ENCODE measurements around the gene PLCB4.

Gene PLCB4

GRCh38 chr20:9442858-9443257 is 374.0 kb downstream of the PLCB4 start:
- DNase-seq (ENCODE audit: low spot score) = no peak
- H3K4me3 ChIP-seq (ENCODE audit: low read length in 2 of 2) = no peak overlapping the region
- H2AFZ ChIP-seq (ENCODE audit: low read length) = no peak overlapping the region
- H3K27ac ChIP-seq (replicated peaks; ENCODE audit: low read length) = no peak overlapping the region
- H2BK120ac ChIP-seq (ENCODE audit: low read depth, low read length) = no peak overlapping the region
- H3K4me2 ChIP-seq (ENCODE audit: insufficient read depth, low read length, poor library complexity, severe bottlenecking) = no peak overlapping the region
- H3K79me1 ChIP-seq (ENCODE audit: low read depth, low read length) = no peaks in the 10 kb centered on the region
- H4K8ac ChIP-seq (ENCODE audit: low read depth, low read length) = no peak overlapping the region
- H3K4ac ChIP-seq (ENCODE audit: low read length) = no peak overlapping the region
- no peak overlapping the region for H2BK5ac ChIP-seq (ENCODE audit: low read length)
- H2AK5ac ChIP-seq (ENCODE audit: low read depth, low read length) = no peak overlapping the region
- no peak overlapping the region for H3K9ac ChIP-seq (ENCODE audit: low read depth, low read length, poor library complexity)
- H2BK12ac ChIP-seq (ENCODE audit: low read length) = no peak overlapping the region
- H2BK15ac ChIP-seq (ENCODE audit: low read length) = no peak overlapping the region
- no peak overlapping the region for H3K23ac ChIP-seq (ENCODE audit: low read depth, low read length, poor library complexity)
- H3K14ac ChIP-seq (ENCODE audit: low read length) = no peak overlapping the region
- no peaks in the 10 kb centered on the region for H3K4me1 ChIP-seq (ENCODE audit: control insufficient read depth in 2 of 2, insufficient read depth in 1 of 2, low read depth in 1 of 2, low read length in 2 of 2)
- no peaks in the 10 kb centered on the region for H3K27me3 ChIP-seq (ENCODE audit: control insufficient read depth in 3 of 3, insufficient read depth in 3 of 3, low read depth in 1 of 3, low read length in 3 of 3)
- H4K91ac ChIP-seq (ENCODE audit: low read depth, low read length, poor library complexity) = no peak overlapping the region
- H3K36me3 ChIP-seq (replicated peaks in 1 of 2; ENCODE audit: control insufficient read depth in 2 of 2, insufficient read depth in 2 of 2, low read length in 2 of 2) = peaks cover 2 to 12% of the 10 kb centered on the region in 2 donors
- peaks cover 6 to 10% of the 10 kb centered on the region in 2 donors for H3K9me3 ChIP-seq (replicated peaks in 1 of 2; ENCODE audit: control insufficient read depth in 2 of 2, insufficient read depth in 1 of 2, low read depth in 1 of 2, low read length in 2 of 2)
- H3K18ac ChIP-seq (ENCODE audit: low read length) = no peak overlapping the region

DNA sequence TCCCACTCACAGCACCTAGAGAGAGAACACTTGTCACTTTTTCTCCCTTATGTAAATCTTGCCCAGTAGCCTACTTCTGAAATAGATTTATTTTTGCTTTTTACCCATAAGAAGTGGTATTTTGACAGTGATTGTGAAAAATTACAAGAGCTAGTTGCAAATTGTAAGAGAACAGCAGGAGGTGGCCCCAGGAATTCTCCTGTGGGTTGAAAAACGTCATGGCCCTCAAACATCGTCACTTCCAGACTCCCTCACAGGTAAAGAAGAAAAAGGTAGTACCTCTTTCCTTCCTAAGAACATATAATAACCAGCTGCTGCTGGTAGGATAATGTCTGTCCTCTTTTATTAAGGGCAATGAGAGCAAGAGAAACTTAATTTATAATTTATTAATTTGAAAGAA is 376.0 kb downstream of the PLCB4 start:
- Histone ChIP-seq H2AK5ac (ENCODE audit: low read depth, low read length) (no peak overlapping the region), H2BK15ac (ENCODE audit: low read length) (no peak overlapping the region), H3K23ac (ENCODE audit: low read depth, low read length, poor library complexity) (no peak overlapping the region), H2AFZ (ENCODE audit: low read length) (no peak overlapping the region), H4K8ac (ENCODE audit: low read depth, low read length) (no peak overlapping the region), H3K9me3 (replicated peaks in 1 of 2; ENCODE audit: control insufficient read depth in 2 of 2, insufficient read depth in 1 of 2, low read depth in 1 of 2, low read length in 2 of 2) (peaks cover 0 to 3% of the 10 kb centered on the region in 2 donors), H2BK120ac (ENCODE audit: low read depth, low read length) (no peak overlapping the region), H3K4me2 (ENCODE audit: insufficient read depth, low read length, poor library complexity, severe bottlenecking) (no peak overlapping the region), H3K9ac (ENCODE audit: low read depth, low read length, poor library complexity) (no peak overlapping the region), H2BK12ac (ENCODE audit: low read length) (no peak overlapping the region), H2BK5ac (ENCODE audit: low read length) (no peak overlapping the region), H3K27ac (replicated peaks; ENCODE audit: low read length) (no peak overlapping the region), H3K4ac (ENCODE audit: low read length) (no peak overlapping the region), H3K4me3 (ENCODE audit: low read length in 2 of 2) (no peak overlapping the region), H3K18ac (ENCODE audit: low read length) (no peak overlapping the region), H4K91ac (ENCODE audit: low read depth, low read length, poor library complexity) (no peak overlapping the region), H3K79me1 (ENCODE audit: low read depth, low read length) (no peaks in the 10 kb centered on the region), H3K14ac (ENCODE audit: low read length) (no peak overlapping the region), H3K27me3 (ENCODE audit: control insufficient read depth in 3 of 3, insufficient read depth in 3 of 3, low read depth in 1 of 3, low read length in 3 of 3) (no peaks in the 10 kb centered on the region), H3K4me1 (ENCODE audit: control insufficient read depth in 2 of 2, insufficient read depth in 1 of 2, low read depth in 1 of 2, low read length in 2 of 2) (no peaks in the 10 kb centered on the region), H3K36me3 (replicated peaks in 1 of 2; ENCODE audit: control insufficient read depth in 2 of 2, insufficient read depth in 2 of 2, low read length in 2 of 2) (peaks cover 0 to under 1% of the 10 kb centered on the region in 2 donors)
- no peak for DNase-seq (ENCODE audit: low spot score)
- WGBS, 2 donors (ENCODE audit: extremely low coverage in 2 of 2, insufficient read length in 2 of 2, insufficient replicate concordance in 1 of 2) = no CpG with 5 or more reads among the region's 2 CpGs

- Histone ChIP-seq H2BK120ac (ENCODE audit: low read depth, low read length) (no peak overlapping the region), H3K9me3 (replicated peaks in 1 of 2; ENCODE audit: control insufficient read depth in 2 of 2, insufficient read depth in 1 of 2, low read depth in 1 of 2, low read length in 2 of 2) (peaks cover 0 to 3% of the 10 kb centered on the region in 2 donors), H3K4me2 (ENCODE audit: insufficient read depth, low read length, poor library complexity, severe bottlenecking) (no peak overlapping the region), H2AK5ac (ENCODE audit: low read depth, low read length) (no peak overlapping the region), H3K4ac (ENCODE audit: low read length) (no peak overlapping the region), H4K91ac (ENCODE audit: low read depth, low read length, poor library complexity) (no peak overlapping the region), H3K27me3 (ENCODE audit: control insufficient read depth in 3 of 3, insufficient read depth in 3 of 3, low read depth in 1 of 3, low read length in 3 of 3) (no peaks in the 10 kb centered on the region), H3K36me3 (replicated peaks in 1 of 2; ENCODE audit: control insufficient read depth in 2 of 2, insufficient read depth in 2 of 2, low read length in 2 of 2) (no peaks in the 10 kb centered on the region), H3K23ac (ENCODE audit: low read depth, low read length, poor library complexity) (no peak overlapping the region), H3K4me3 (ENCODE audit: low read length in 2 of 2) (no peak overlapping the region), H2BK12ac (ENCODE audit: low read length) (no peak overlapping the region), H3K18ac (ENCODE audit: low read length) (no peak overlapping the region), H3K4me1 (ENCODE audit: control insufficient read depth in 2 of 2, insufficient read depth in 1 of 2, low read depth in 1 of 2, low read length in 2 of 2) (no peaks in the 10 kb centered on the region), H3K27ac (replicated peaks; ENCODE audit: low read length) (no peak overlapping the region), H2BK15ac (ENCODE audit: low read length) (no peak overlapping the region), H3K79me1 (ENCODE audit: low read depth, low read length) (no peaks in the 10 kb centered on the region), H3K14ac (ENCODE audit: low read length) (peak overlapping the region; percentile 39), H2AFZ (ENCODE audit: low read length) (no peak overlapping the region), H2BK5ac (ENCODE audit: low read length) (no peak overlapping the region), H4K8ac (ENCODE audit: low read depth, low read length) (no peak overlapping the region), H3K9ac (ENCODE audit: low read depth, low read length, poor library complexity) (no peak overlapping the region)
- DNase-seq (ENCODE audit: low spot score) = no peak
These were observed 378.3 kb downstream of the PLCB4 start for GRCh38 chr20:9447182-9447581.

GRCh38 chr20:9453201-9453600 is 384.3 kb downstream of the PLCB4 start:
- no peak overlapping the region for H2AFZ ChIP-seq (ENCODE audit: low read length)
- H3K9me3 ChIP-seq (replicated peaks in 1 of 2; ENCODE audit: control insufficient read depth in 2 of 2, insufficient read depth in 1 of 2, low read depth in 1 of 2, low read length in 2 of 2) = no peaks in the 10 kb centered on the region
- H2BK120ac ChIP-seq (ENCODE audit: low read depth, low read length) = no peak overlapping the region
- no peak overlapping the region for H3K4me2 ChIP-seq (ENCODE audit: insufficient read depth, low read length, poor library complexity, severe bottlenecking)
- H3K36me3 ChIP-seq (replicated peaks in 1 of 2; ENCODE audit: control insufficient read depth in 2 of 2, insufficient read depth in 2 of 2, low read length in 2 of 2) = no peaks in the 10 kb centered on the region
- no peak overlapping the region for H2BK12ac ChIP-seq (ENCODE audit: low read length)
- no peak overlapping the region for H3K14ac ChIP-seq (ENCODE audit: low read length)
- WGBS, 2 donors (ENCODE audit: extremely low coverage in 2 of 2, insufficient read length in 2 of 2, insufficient replicate concordance in 1 of 2) = no CpG with 5 or more reads among the region's 2 CpGs
- DNase-seq (ENCODE audit: low spot score) = no peak
- H2BK15ac ChIP-seq (ENCODE audit: low read length) = no peak overlapping the region
- no peak overlapping the region for H3K23ac ChIP-seq (ENCODE audit: low read depth, low read length, poor library complexity)
- H3K18ac ChIP-seq (ENCODE audit: low read length) = no peak overlapping the region
- no peak overlapping the region for H3K4ac ChIP-seq (ENCODE audit: low read length)
- no peak overlapping the region for H4K91ac ChIP-seq (ENCODE audit: low read depth, low read length, poor library complexity)
- no peak overlapping the region for H4K8ac ChIP-seq (ENCODE audit: low read depth, low read length)
- no peak overlapping the region for H3K27ac ChIP-seq (replicated peaks; ENCODE audit: low read length)
- no peaks in the 10 kb centered on the region for H3K4me1 ChIP-seq (ENCODE audit: control insufficient read depth in 2 of 2, insufficient read depth in 1 of 2, low read depth in 1 of 2, low read length in 2 of 2)
- no peak overlapping the region for H2AK5ac ChIP-seq (ENCODE audit: low read depth, low read length)
- no peaks in the 10 kb centered on the region for H3K27me3 ChIP-seq (ENCODE audit: control insufficient read depth in 3 of 3, insufficient read depth in 3 of 3, low read depth in 1 of 3, low read length in 3 of 3)
- H3K4me3 ChIP-seq (ENCODE audit: low read length in 2 of 2) = no peak overlapping the region
- H3K9ac ChIP-seq (ENCODE audit: low read depth, low read length, poor library complexity) = no peak overlapping the region
- no peak overlapping the region for H2BK5ac ChIP-seq (ENCODE audit: low read length)
- no peaks in the 10 kb centered on the region for H3K79me1 ChIP-seq (ENCODE audit: low read depth, low read length)
